Keratinocyte (primary cell): ENCODE results near the gene FZR1. TPM values are rescaled to one million over a fixed set of nuclear protein-coding genes. Genes with fewer than 3 reads are reported as not detected.

ENCODE experiments used
- DNase-seq: peaks from one replicate; pipeline ENCODE4 v3.0.0-alpha.2; 2011; ENCODE audit warnings: low read depth, missing footprints, low spot score
- FAIRE-seq: peaks from 2 replicates; lab custom pipeline; 2011; peaks lifted over from hg19 to GRCh38; lab: Jason Lieb, UNC
- H2AFZ ChIP-seq: 2 replicates; pipeline ENCODE4 v1.6.0; 2012; ENCODE audit warnings: low read length, control low read depth, inconsistent platforms; ENCODE audit not compliant: control insufficient read depth
- H3K27ac ChIP-seq: 2 replicates; pipeline ENCODE4 v1.5.1; 2011; ENCODE audit warnings: low read length; ENCODE audit not compliant: control insufficient read depth, insufficient read depth
- H3K27me3 ChIP-seq: 3 replicates; pipeline ENCODE4 v1.6.0; 2011; ENCODE audit warnings: low read length; ENCODE audit not compliant: control insufficient read depth, insufficient read depth; ENCODE audit errors: extremely low read depth
- H3K36me3 ChIP-seq, 2 experiments: 2 replicates in 1 of 2; 3 replicates in 1 of 2; pipeline ENCODE4 v1.5.1; 2011; ENCODE audit warnings: low read length in 2 of 2, mild to moderate bottlenecking in 1 of 2; ENCODE audit not compliant: control insufficient read depth in 2 of 2, insufficient read depth in 2 of 2; ENCODE audit errors: extremely low read depth in 1 of 2
- H3K4me1 ChIP-seq: 3 replicates; pipeline ENCODE4 v1.5.1; 2011; ENCODE audit warnings: low read length; ENCODE audit not compliant: control insufficient read depth, insufficient read depth; ENCODE audit errors: extremely low read depth
- H3K4me2 ChIP-seq: 3 replicates; pipeline ENCODE4 v1.6.0; 2011; ENCODE audit warnings: low read depth, low read length; ENCODE audit not compliant: control insufficient read depth, insufficient read depth; ENCODE audit errors: extremely low read depth
- H3K4me3 ChIP-seq, 3 experiments: fragments of 200-600 bp in 1 of 3; sonication (generic) in 1 of 3; 2 replicates in 2 of 3; 3 replicates in 1 of 3; pipeline ENCODE4 v1.5.1; 2011 to 2016; ENCODE audit warnings: low read length in 3 of 3, mild to moderate bottlenecking in 3 of 3, control low read depth in 2 of 3, inconsistent platforms in 1 of 3, low read depth in 1 of 3, mixed read lengths in 1 of 3, mixed run types in 1 of 3, moderate library complexity in 1 of 3; ENCODE audit not compliant: control insufficient read depth in 2 of 3, insufficient read depth in 2 of 3; ENCODE audit errors: extremely low read depth in 1 of 3
- H3K79me2 ChIP-seq: 2 replicates; pipeline ENCODE4 v1.6.0; 2012; ENCODE audit warnings: low read length; ENCODE audit not compliant: control insufficient read depth, insufficient read depth
- H3K9ac ChIP-seq: 3 replicates; pipeline ENCODE4 v1.6.0; 2011; ENCODE audit warnings: low read length; ENCODE audit not compliant: control insufficient read depth, insufficient read depth; ENCODE audit errors: extremely low read depth
- H3K9me1 ChIP-seq: 3 replicates; pipeline ENCODE4 v1.6.0; 2011; ENCODE audit warnings: low read length; ENCODE audit not compliant: control insufficient read depth, insufficient read depth; ENCODE audit errors: extremely low read depth
- H3K9me3 ChIP-seq: 2 replicates; pipeline ENCODE4 v1.5.1; 2012; ENCODE audit warnings: low read depth, low read length; ENCODE audit not compliant: control insufficient read depth
- H4K20me1 ChIP-seq: 3 replicates; pipeline ENCODE4 v1.6.0; 2011; ENCODE audit warnings: low read length; ENCODE audit not compliant: control insufficient read depth, insufficient read depth; ENCODE audit errors: extremely low read depth
- CTCF ChIP-seq, 3 experiments: IDR thresholded peaks in 1 of 3; conservative IDR thresholded peaks in 1 of 3; optimal IDR thresholded peaks in 1 of 3; 2 replicates in 2 of 3; 3 replicates in 1 of 3; pipeline versions ENCODE3 to v1.5.1; 2011; ENCODE audit warnings: low read length in 3 of 3, mild to moderate bottlenecking in 3 of 3, moderate library complexity in 2 of 3, control low read depth in 1 of 3, inconsistent platforms in 1 of 3; ENCODE audit not compliant: insufficient read depth in 2 of 3; ENCODE audit errors: extremely low read depth in 1 of 3
- EZH2 ChIP-seq: IDR thresholded peaks from one replicate; pipeline ENCODE4 v1.6.1; 2012; ENCODE audit warnings: inconsistent platforms, mild to moderate bottlenecking, low read length, moderate library complexity
- dilution Hi-C: fragments of 300-500 bp; cut with MboI; formaldehyde crosslinking; loops from one replicate; pipeline ENCODE4 v1.7.0; 2020; ENCODE audit warnings: low sequenced_read_pairs; ENCODE audit not compliant: extremely low pct_ligation_motif_present
- polyA plus RNA-seq, 5 experiments: library from polyadenylated mRNA; depleted of rRNA in 3 of 5; stranded (reverse) in 3 of 5; stranded (forward) in 1 of 5; unstranded in 1 of 5; fragments of >200 nt; gene quantifications; 1 replicate in 1 of 5; 2 replicates in 3 of 5; 3 replicates in 1 of 5; pipeline versions ENCODE4 v1.2.1 to v1.2.3, GENCODE V29; 2011 to 2012; ENCODE audit warnings: missing spikeins in 2 of 5, low read depth in 1 of 5, low replicate concordance in 1 of 5

FZR1 gene
- polyA plus RNA-seq, 1 donor (not counting 4 experiments of a cell fraction or from before 2014, with no cell fraction given), result 23.3 TPM

- FAIRE-seq, result no peak
- no peak overlapping the region for H3K4me2 ChIP-seq
- no peak for DNase-seq
- H3K9me3 ChIP-seq, result no peaks in the 10 kb centered on the region
- no peak overlapping the region for H3K9ac ChIP-seq
- TF ChIP-seq CTCF (optimal IDR thresholded peaks at IDR 0.05 in 1 of 3, IDR thresholded peaks at IDR 0.05 in 1 of 3, conservative IDR thresholded peaks at IDR 0.05 in 1 of 3; ENCODE audit: extremely low read depth in 1 of 3, insufficient read depth in 2 of 3, low read length in 3 of 3), result no peak
- peaks cover 48% of the 10 kb centered on the region for H3K79me2 ChIP-seq
- H3K4me3 ChIP-seq, result no peak overlapping the region
- H3K27me3 ChIP-seq, result no peaks in the 10 kb centered on the region
- H3K36me3 ChIP-seq, result peaks cover 20 to 21% of the 10 kb centered on the region in 2 experiments
- H4K20me1 ChIP-seq, result peaks cover 46% of the 10 kb centered on the region
- peaks cover 2% of the 10 kb centered on the region for H3K9me1 ChIP-seq
- peaks cover 16% of the 10 kb centered on the region for H3K4me1 ChIP-seq
- H2AFZ ChIP-seq, result no peak overlapping the region
- dilution Hi-C loops, result no loop called here
- H3K27ac ChIP-seq, result no peak overlapping the region
These were observed 16.6 kb downstream of the FZR1 start for GRCh38 chr19:3522421-3523360.

- no peaks in the 10 kb centered on the region for H3K9me3 ChIP-seq
- H3K4me2 ChIP-seq, result no peak overlapping the region
- FAIRE-seq, result no peak
- dilution Hi-C loops, result no loop called here
- H3K79me2 ChIP-seq, result peaks cover 41% of the 10 kb centered on the region
- peaks cover 40% of the 10 kb centered on the region for H4K20me1 ChIP-seq
- DNase-seq, result no peak
- no peak overlapping the region for H3K4me3 ChIP-seq
- no peak overlapping the region for H2AFZ ChIP-seq
- H3K27ac ChIP-seq, result no peak overlapping the region
- no peaks in the 10 kb centered on the region for H3K27me3 ChIP-seq
- peaks cover 21 to 25% of the 10 kb centered on the region in 2 experiments for H3K36me3 ChIP-seq
- H3K9ac ChIP-seq, result no peak overlapping the region
- peaks cover 16% of the 10 kb centered on the region for H3K4me1 ChIP-seq
- TF ChIP-seq EZH2 (no peak), CTCF (optimal IDR thresholded peaks at IDR 0.05 in 1 of 3, IDR thresholded peaks at IDR 0.05 in 1 of 3, conservative IDR thresholded peaks at IDR 0.05 in 1 of 3; ENCODE audit: extremely low read depth in 1 of 3, insufficient read depth in 2 of 3, low read length in 3 of 3) (no peak)
- H3K9me1 ChIP-seq, result peaks cover 2% of the 10 kb centered on the region
These were observed 17.4 kb downstream of the FZR1 start for GRCh38 chr19:3523361-3524077.
